Transverse colon (tissue), 4 donors: ENCODE results near the gene CHM. TPM values are rescaled to one million over a fixed set of nuclear protein-coding genes. Genes with fewer than 3 reads are reported as not detected.
A peak's percentile ranks its signal among the peaks of the same experiment; 100 is the strongest.
"Not testable (repeated sequence)": the region's sequence is repeated elsewhere in the genome, so short reads cannot be mapped to it uniquely, and the experiment has no call there.

Source experiments
- DNase-seq: peaks from one replicate; pipeline ENCODE4 v3.0.0-alpha.2; 2019
- H3K27ac ChIP-seq, 4 donors: fragments of 200-600 bp; sonication (generic); 2 replicates each; pipeline ENCODE4 v1.5.1; 2016 to 2018; ENCODE audit warnings: inconsistent platforms in 4 of 4
- H3K27me3 ChIP-seq: fragments of 200-600 bp; sonication (generic); 2 replicates; pipeline ENCODE4 v1.5.1; 2017; ENCODE audit warnings: inconsistent platforms
- H3K36me3 ChIP-seq, 4 donors: fragments of 200-600 bp; sonication (generic); 2 replicates each; pipeline ENCODE4 v1.5.1; 2017 to 2019; ENCODE audit warnings: inconsistent platforms in 4 of 4
- H3K4me1 ChIP-seq, 4 donors: fragments of 200-600 bp; sonication (generic); 2 replicates each; pipeline ENCODE4 v1.5.1; 2017 to 2020; ENCODE audit warnings: inconsistent platforms in 4 of 4
- H3K4me3 ChIP-seq, 4 donors: fragments of 200-600 bp; sonication (generic); 1 replicate in 1 of 4; 2 replicates in 3 of 4; pipeline versions ENCODE4 v1.5.1 to v1.6.1; 2017 to 2019; ENCODE audit warnings: inconsistent platforms in 4 of 4
- H3K9me3 ChIP-seq, 2 donors: fragments of 200-600 bp; sonication (generic); 2 replicates each; pipeline ENCODE4 v1.5.1; 2017 to 2019; ENCODE audit warnings: inconsistent platforms in 2 of 2
- EP300 ChIP-seq: sonication (generic); formaldehyde crosslinking; IDR thresholded peaks from one replicate; pipeline ENCODE4 v1.6.1; 2017; ENCODE audit warnings: antibody characterized with exemption, low read depth
- POLR2A ChIP-seq: fragments of 450-650 bp; IDR thresholded peaks from one replicate; pipeline ENCODE4 v1.6.1; 2016; ENCODE audit warnings: antibody characterized with exemption, mild to moderate bottlenecking, moderate library complexity
- POLR2AphosphoS5 ChIP-seq, 3 donors: sonication (generic); formaldehyde crosslinking; IDR thresholded peaks; one replicate each; pipeline ENCODE4 v1.6.1; 2016; ENCODE audit warnings: antibody characterized with exemption in 3 of 3
- WGBS, 2 donors: methylation state at CpG; one replicate each; pipeline ENCODE4 v1.1.5; 2018; ENCODE audit warnings: low coverage in 1 of 2; 5-methylcytosine and 5-hydroxymethylcytosine counted together
- in situ Hi-C, 4 donors: fragments of 200-750 bp; cut with MboI; loops; one replicate each; pipeline versions ENCODE4 v1.15.0 to v1.15.1; 2017; ENCODE audit warnings: low sequenced_read_pairs in 3 of 4, low pct_ligation_motif_present in 1 of 4, low pct_unique_long_range_greater_than_20kb in 1 of 4
- intact Hi-C: fragments of 100-400 bp; cut with DNase I; formaldehyde crosslinking; loops from one replicate; pipeline ENCODE4 v1.15.1; 2023; ENCODE audit warnings: low total_unique reads
- total RNA-seq, 4 donors: library from RNA; depleted of rRNA; stranded (reverse); fragments of >200 nt; gene quantifications; one replicate each; pipeline ENCODE4 v1.1.0, GENCODE V29; 2016
- TF ChIP-seq, protein P1 (sequence below), 5 experiments: fragments of 200-600 bp in 3 of 5; fragments of 450-650 bp in 2 of 5; sonication (generic) in 3 of 5; IDR thresholded peaks; 1 replicate in 2 of 5; 2 replicates in 3 of 5; pipeline ENCODE4 v1.5.1; 2016 to 2017; ENCODE audit warnings: antibody characterized with exemption in 5 of 5, inconsistent platforms in 3 of 5, mild to moderate bottlenecking in 2 of 5, moderate library complexity in 1 of 5

CHM gene
- total RNA-seq, 4 donors from 2014 or later, result 7.8 to 22.8 (median 14.4) TPM

DNA sequence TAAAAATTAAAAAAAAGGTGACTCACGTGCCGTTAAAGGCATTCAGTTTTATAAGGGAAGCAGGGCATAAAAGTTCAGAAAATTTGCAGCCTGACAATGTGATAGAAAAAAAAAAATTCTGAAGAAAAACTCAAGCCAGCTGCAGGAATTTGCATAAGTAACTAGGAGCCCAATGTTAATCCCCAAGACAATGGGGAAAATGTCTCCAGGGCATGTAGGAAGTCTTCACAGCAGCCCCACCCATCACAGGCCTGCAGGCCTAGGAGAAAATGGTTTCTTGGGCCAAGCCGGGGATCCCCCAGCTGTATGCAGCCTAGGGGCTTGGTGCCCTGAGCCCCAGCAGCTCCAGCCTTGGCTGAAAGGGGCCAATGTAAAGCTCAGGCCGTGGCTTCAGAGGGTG is 31.2 kb downstream of the CHM start:
- DNase-seq, result no peak
- WGBS, 2 donors, result 78% methylated on average over 4 of the region's 4 CpGs; no CpG with 5 or more reads in 1 of the 2 donors
- intact Hi-C loops, result no loop called here
- Histone ChIP-seq H3K27ac (no peak overlapping the region), H3K36me3 (no peaks in the 10 kb centered on the region), H3K4me3 (no peak overlapping the region), H3K4me1 (peaks cover 0 to 12% (median 2%) of the 10 kb centered on the region in 4 donors), H3K9me3 (no peaks in the 10 kb centered on the region), H3K27me3 (no peaks in the 10 kb centered on the region)
- in situ Hi-C loops, result no loop called here
- TF ChIP-seq EP300 (no peak), POLR2A (no peak), POLR2AphosphoS5 (IDR thresholded peaks at IDR 0.05) (no peak)
- TF ChIP-seq, protein P1, sequence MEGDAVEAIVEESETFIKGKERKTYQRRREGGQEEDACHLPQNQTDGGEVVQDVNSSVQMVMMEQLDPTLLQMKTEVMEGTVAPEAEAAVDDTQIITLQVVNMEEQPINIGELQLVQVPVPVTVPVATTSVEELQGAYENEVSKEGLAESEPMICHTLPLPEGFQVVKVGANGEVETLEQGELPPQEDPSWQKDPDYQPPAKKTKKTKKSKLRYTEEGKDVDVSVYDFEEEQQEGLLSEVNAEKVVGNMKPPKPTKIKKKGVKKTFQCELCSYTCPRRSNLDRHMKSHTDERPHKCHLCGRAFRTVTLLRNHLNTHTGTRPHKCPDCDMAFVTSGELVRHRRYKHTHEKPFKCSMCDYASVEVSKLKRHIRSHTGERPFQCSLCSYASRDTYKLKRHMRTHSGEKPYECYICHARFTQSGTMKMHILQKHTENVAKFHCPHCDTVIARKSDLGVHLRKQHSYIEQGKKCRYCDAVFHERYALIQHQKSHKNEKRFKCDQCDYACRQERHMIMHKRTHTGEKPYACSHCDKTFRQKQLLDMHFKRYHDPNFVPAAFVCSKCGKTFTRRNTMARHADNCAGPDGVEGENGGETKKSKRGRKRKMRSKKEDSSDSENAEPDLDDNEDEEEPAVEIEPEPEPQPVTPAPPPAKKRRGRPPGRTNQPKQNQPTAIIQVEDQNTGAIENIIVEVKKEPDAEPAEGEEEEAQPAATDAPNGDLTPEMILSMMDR (IDR thresholded peaks at IDR 0.05), result no peak

DNA sequence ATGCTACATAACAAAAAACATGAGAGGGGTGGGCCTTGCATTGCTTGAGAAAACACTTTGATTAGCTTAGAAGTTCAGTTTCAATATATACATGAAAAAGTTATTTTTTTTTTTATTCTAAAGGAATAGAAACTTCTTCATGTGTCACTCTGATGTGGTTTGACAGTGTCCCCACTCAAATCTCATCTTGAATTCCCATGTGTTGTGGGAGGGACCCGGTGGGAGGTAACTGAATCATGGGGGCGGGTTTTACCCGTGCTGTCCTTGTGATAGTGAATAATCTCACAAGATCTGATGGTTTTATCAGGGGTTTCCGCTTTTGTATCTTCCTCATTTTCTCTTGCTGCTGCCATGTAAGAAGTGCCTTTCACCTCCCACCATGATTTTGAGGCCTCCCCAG is 32.4 kb downstream of the CHM start:
- intact Hi-C loops, H3K36me3 ChIP-seq, H3K9me3 ChIP-seq, H3K27me3 ChIP-seq, in situ Hi-C loops, H3K4me3 ChIP-seq, DNase-seq: not testable (repeated sequence)
- 73 to 84% methylated on average over 2 to 4 of the region's 4 CpGs for WGBS, 2 donors
- Histone ChIP-seq H3K27ac (peak overlapping the region in 2 of 4 donors; percentile 29 to 45), H3K4me1 (peaks cover 0 to 12% (median 2%) of the 10 kb centered on the region in 4 donors)

DNA sequence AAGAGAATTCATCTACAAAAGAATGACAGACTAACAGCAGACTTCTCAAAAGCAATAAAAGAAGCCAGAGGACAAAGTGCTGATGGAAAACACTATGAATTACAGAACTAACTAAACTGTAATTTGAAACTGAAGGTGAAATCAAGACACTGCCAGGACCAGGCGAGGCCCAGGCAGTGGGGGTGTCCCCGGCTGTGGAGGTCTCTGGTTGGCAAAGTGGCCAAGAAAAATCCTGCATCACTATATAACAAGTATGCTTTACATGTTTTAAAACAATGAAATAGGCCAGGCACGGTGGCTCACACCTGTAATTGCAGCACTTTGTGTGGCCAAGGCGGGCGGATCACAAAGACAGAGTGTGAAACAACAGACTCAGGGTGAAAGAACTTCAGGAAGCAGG is 32.9 kb downstream of the CHM start:
- H3K4me3 ChIP-seq, result no peak overlapping the region
- intact Hi-C loops, result no loop called here
- no peaks in the 10 kb centered on the region for H3K27me3 ChIP-seq
- H3K9me3 ChIP-seq, result no peaks in the 10 kb centered on the region
- no peaks in the 10 kb centered on the region for H3K36me3 ChIP-seq
- DNase-seq, result peak; percentile 23
- WGBS, 2 donors, result 63% methylated on average over 5 of the region's 5 CpGs; no CpG with 5 or more reads in 1 of the 2 donors
- no peak for TF ChIP-seq EP300
- TF ChIP-seq, protein P1 (IDR thresholded peaks at IDR 0.05), result no peak
- no peak for TF ChIP-seq POLR2A
- TF ChIP-seq POLR2AphosphoS5 (IDR thresholded peaks at IDR 0.05), result no peak
- in situ Hi-C loops, result no loop called here
- H3K4me1 ChIP-seq, result peaks cover 0 to 12% (median 2%) of the 10 kb centered on the region in 4 donors
- peak overlapping the region; percentile 20 to 51 (median 37) for H3K27ac ChIP-seq

DNA sequence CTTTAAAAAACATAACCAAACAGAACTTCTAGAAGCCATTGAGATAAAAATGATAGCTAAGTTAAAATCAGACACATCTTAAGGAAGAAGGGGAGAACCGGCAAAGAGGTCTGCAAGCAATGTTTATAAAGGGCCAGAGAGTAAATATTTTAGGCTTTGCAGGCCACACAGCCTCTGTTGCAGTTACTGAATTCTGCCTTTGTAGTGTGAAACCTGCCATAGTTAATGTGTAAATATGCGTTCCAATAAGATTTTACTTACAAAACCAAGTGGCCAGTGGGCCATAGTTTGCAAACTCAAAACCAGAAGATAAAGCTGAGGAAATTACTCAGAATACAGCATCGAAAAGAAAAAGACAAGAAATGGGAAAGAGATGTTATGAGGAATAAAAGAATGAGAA is 33.6 kb downstream of the CHM start:
- TF ChIP-seq, protein P1 (IDR thresholded peaks at IDR 0.05), result no peak
- TF ChIP-seq POLR2A (no peak), EP300 (no peak), POLR2AphosphoS5 (IDR thresholded peaks at IDR 0.05) (no peak)
- intact Hi-C loops (no loop called here), in situ Hi-C loops (no loop called here)
- WGBS, 2 donors, result 49 to 51% methylated on average over 2 to 3 of the region's 3 CpGs
- peaks cover 0 to 12% (median 2%) of the 10 kb centered on the region in 4 donors for H3K4me1 ChIP-seq
- H3K27me3 ChIP-seq, result no peaks in the 10 kb centered on the region
- no peak overlapping the region for H3K4me3 ChIP-seq
- H3K36me3 ChIP-seq, result no peaks in the 10 kb centered on the region
- peak overlapping the region in 3 of 4 donors; percentile 20 to 45 (median 29) for H3K27ac ChIP-seq
- no peak for DNase-seq
- H3K9me3 ChIP-seq, result no peaks in the 10 kb centered on the region

DNA sequence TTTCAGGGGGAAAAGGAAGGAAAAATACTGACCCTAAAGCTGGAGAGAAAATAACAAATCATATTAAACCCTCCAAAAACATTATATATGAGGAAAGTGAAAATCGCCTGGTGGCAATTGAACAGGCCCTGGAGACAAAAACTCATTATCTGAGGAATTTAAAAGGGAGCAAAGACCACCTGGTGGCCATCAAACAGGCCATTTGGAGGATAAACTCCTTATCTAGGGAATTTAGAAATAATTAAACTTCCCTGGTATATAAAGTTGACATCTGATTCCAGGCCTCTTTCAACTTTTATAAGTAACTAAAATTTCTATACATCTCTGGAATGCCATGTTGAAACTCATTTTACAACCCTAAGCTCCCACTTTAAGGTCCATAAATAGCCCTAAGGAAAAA is 35.2 kb downstream of the CHM start:
- no peaks in the 10 kb centered on the region for H3K9me3 ChIP-seq
- 72% methylated on average over 1 of the region's 1 CpG; no CpG with 5 or more reads in 1 of the 2 donors for WGBS, 2 donors
- in situ Hi-C loops, result no loop called here

DNA sequence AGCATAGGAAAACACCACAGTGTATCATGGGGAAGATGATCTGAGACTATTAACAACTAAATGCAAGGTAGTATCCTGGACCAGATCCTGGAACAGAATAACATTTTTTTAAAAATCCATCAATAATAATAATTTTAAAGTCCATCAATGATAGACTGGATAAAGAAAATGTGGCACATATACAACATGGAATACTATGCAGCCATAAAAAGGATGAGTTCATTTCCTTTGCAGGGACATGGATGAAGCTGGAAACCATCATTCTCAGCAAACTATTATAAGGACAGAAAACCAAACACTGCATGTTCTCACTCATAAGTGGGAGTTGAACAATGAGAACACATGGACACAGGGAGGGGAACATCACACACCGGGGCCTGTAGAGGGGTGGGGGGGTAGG is 37.6 kb downstream of the CHM start:
- H3K4me3 ChIP-seq, H3K9me3 ChIP-seq, H3K27me3 ChIP-seq, DNase-seq, H3K36me3 ChIP-seq, H3K27ac ChIP-seq, intact Hi-C loops, in situ Hi-C loops: not testable (repeated sequence)
- H3K4me1 ChIP-seq, result peaks cover 0 to 12% (median 2%) of the 10 kb centered on the region in 4 donors
- WGBS, 2 donors, result 91% methylated on average over 1 of the region's 1 CpG; no CpG with 5 or more reads in 1 of the 2 donors

More for the DNA sequence above, 35.2 kb downstream of the CHM start:
- H3K4me3 ChIP-seq, result no peak overlapping the region
- intact Hi-C loops, result no loop called here
- H3K36me3 ChIP-seq, result no peaks in the 10 kb centered on the region
- no peak overlapping the region for H3K27ac ChIP-seq
- H3K27me3 ChIP-seq, result no peaks in the 10 kb centered on the region
- no peak for DNase-seq
- peaks cover 0 to 12% (median 2%) of the 10 kb centered on the region in 4 donors for H3K4me1 ChIP-seq
- TF ChIP-seq, protein P1 (IDR thresholded peaks at IDR 0.05), result no peak
- TF ChIP-seq POLR2AphosphoS5 (IDR thresholded peaks at IDR 0.05), result no peak
- no peak for TF ChIP-seq POLR2A
- no peak for TF ChIP-seq EP300

DNA sequence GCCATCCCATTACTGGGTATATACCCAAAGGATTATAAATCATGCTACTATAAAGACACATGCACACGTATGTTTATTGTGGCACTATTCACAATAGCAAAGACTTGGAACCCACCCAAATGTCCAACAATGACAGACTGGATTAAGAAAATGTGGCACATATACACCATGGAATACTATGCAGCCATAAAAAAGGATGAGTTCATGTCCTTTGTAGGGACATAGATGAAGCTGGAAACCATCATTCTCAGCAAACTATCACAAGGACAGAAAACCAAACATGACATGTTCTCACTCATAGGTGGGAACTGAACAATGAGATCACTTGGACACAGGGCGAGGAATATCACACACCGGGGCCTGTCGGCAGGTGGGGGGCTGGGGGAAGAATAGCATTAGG is 39.5 kb downstream of the CHM start:
- H3K27me3 ChIP-seq, H3K4me1 ChIP-seq, H3K4me3 ChIP-seq, DNase-seq, H3K27ac ChIP-seq, H3K36me3 ChIP-seq, intact Hi-C loops, H3K9me3 ChIP-seq, in situ Hi-C loops: not testable (repeated sequence)
- 90% methylated on average over 4 of the region's 4 CpGs; no CpG with 5 or more reads in 1 of the 2 donors for WGBS, 2 donors
